K562 (cell line): ENCODE results near the gene ZNF689. TPM values are rescaled to one million over a fixed set of nuclear protein-coding genes. Genes with fewer than 3 reads are reported as not detected.

Experiments
- CC2D1A ChIP-seq: fragments of 450-650 bp; IDR thresholded peaks from 2 replicates; pipeline ENCODE4 v1.6.1; 2017; ENCODE audit warnings: mild to moderate bottlenecking
- E2F8 ChIP-seq: fragments of 450-650 bp; IDR thresholded peaks from 2 replicates; pipeline ENCODE4 v1.7.1; 2018; ENCODE audit warnings: mild to moderate bottlenecking, low read depth; ENCODE audit not compliant: partially characterized antibody
- EP300 ChIP-seq: IDR thresholded peaks from 2 replicates; pipeline ENCODE4 v1.6.1; 2012; ENCODE audit warnings: low read length, improper control_type of control experiment
- HLTF ChIP-seq: fragments of 450-650 bp; IDR thresholded peaks from 2 replicates; pipeline ENCODE4 v1.6.1; 2016
- HNRNPK ChIP-seq: fragments of 200-400 bp; formaldehyde crosslinking; IDR thresholded peaks from one replicate; pipeline ENCODE4 v1.6.1; 2018; ENCODE audit warnings: mild to moderate bottlenecking, low read depth, low read length; ENCODE audit not compliant: poor library complexity, severe bottlenecking
- KDM5B ChIP-seq: fragments of 200-600 bp; sonication (generic); IDR thresholded peaks from 2 replicates; pipeline ENCODE4 v1.6.1; 2012; ENCODE audit warnings: low read depth, mild to moderate bottlenecking, moderate library complexity, low read length, control low read depth, inconsistent platforms; ENCODE audit not compliant: insufficient replicate concordance
- MAX ChIP-seq: sonication (generic); formaldehyde crosslinking; IDR thresholded peaks from 2 replicates; pipeline ENCODE4 v1.9.0; 2022; ENCODE audit warnings: mild to moderate bottlenecking, missing genetic modification reagents
- NR2F6 ChIP-seq: fragments of 450-650 bp; formaldehyde crosslinking; IDR thresholded peaks from 2 replicates; pipeline ENCODE4 v1.4.0; 2020; ENCODE audit warnings: mild to moderate bottlenecking
- POLR2H ChIP-seq: IDR thresholded peaks from 2 replicates; pipeline ENCODE4 v1.6.1; 2016; ENCODE audit warnings: missing genetic modification characterization, low read depth, mild to moderate bottlenecking, control low read depth, missing compliant biosample characterization, moderate library complexity
- SNRNP70 ChIP-seq: fragments of 200-400 bp; formaldehyde crosslinking; optimal IDR thresholded peaks from 2 replicates; pipeline ENCODE3; 2017; ENCODE audit warnings: low read depth, low read length
- SP2 ChIP-seq: IDR thresholded peaks from 2 replicates; pipeline ENCODE4 v1.6.1; 2011; ENCODE audit warnings: mild to moderate bottlenecking, low read depth, low read length, moderate library complexity; ENCODE audit not compliant: poor library complexity, severe bottlenecking; ENCODE audit errors: extremely low read depth
- TAL1 ChIP-seq: fragments of 450-650 bp; IDR thresholded peaks from 2 replicates; pipeline ENCODE4 v1.6.1; 2016; ENCODE audit warnings: mild to moderate bottlenecking
- VEZF1 ChIP-seq: fragments of 200-800 bp; sonication (Bioruptor generic); IDR thresholded peaks from 2 replicates; pipeline ENCODE4 v1.6.1; 2017; ENCODE audit warnings: missing genetic modification characterization, missing compliant biosample characterization
- ZBTB1 ChIP-seq: sonication (generic); formaldehyde crosslinking; IDR thresholded peaks from 2 replicates; pipeline ENCODE4 v1.8.1; 2023; ENCODE audit warnings: missing genetic modification reagents, low read depth, mild to moderate bottlenecking, borderline replicate concordance
- ZNF175 ChIP-seq: fragments of 200-800 bp; sonication (Bioruptor generic); IDR thresholded peaks from 2 replicates; pipeline ENCODE4 v1.6.1; 2016; ENCODE audit warnings: low read depth, mild to moderate bottlenecking, missing genetic modification characterization, missing compliant biosample characterization
- ZNF184 ChIP-seq: sonication (generic); formaldehyde crosslinking; IDR thresholded peaks from 2 replicates; pipeline ENCODE4 v1.5.0; 2020; ENCODE audit warnings: missing genetic modification reagents
- ZNF316 ChIP-seq: fragments of 450-650 bp; IDR thresholded peaks from 2 replicates; pipeline ENCODE4 v1.6.1; 2016
- ZNF449 ChIP-seq: fragments of 250-450 bp; sonication (Bioruptor Pico); IDR thresholded peaks from 2 replicates; pipeline ENCODE4 v1.8.0; 2022; ENCODE audit warnings: moderate library complexity, mild to moderate bottlenecking, inconsistent platforms
- polyA plus RNA-seq, 8 experiments: library from polyadenylated mRNA; depleted of rRNA in 4 of 8; stranded (reverse) in 5 of 8; unstranded in 3 of 8; fragments of >200 nt; fragmentation: Nextera tagmentation in 2 of 8; fragmentation: Illumina TruSeq in 1 of 8; extraction: Ambion mirVana in 2 of 8; extraction: Trizol in 1 of 8; gene quantifications; 2 replicates each; pipeline versions ENCODE4 v1.2.1 to v1.2.3, GENCODE V29; 2011 to 2014; ENCODE audit warnings: inconsistent platforms in 1 of 8, missing spikeins in 1 of 8
- total RNA-seq, 7 experiments: library from RNA; depleted of rRNA in 6 of 7; stranded (reverse); fragments of >200 nt in 6 of 7; fragmentation: Illumina TruSeq in 2 of 7; extraction: Trizol in 2 of 7; gene quantifications; 2 replicates each; pipeline versions ENCODE4 v1.2.1 to v1.2.3, GENCODE V29; 2011 to 2021; ENCODE audit warnings: low replicate concordance in 1 of 7
- TF ChIP-seq, protein P1 (sequence below): fragments of 450-650 bp; IDR thresholded peaks from one replicate; pipeline ENCODE4 v1.6.1; 2018; ENCODE audit warnings: mild to moderate bottlenecking, moderate library complexity; ENCODE audit not compliant: partially characterized antibody
- TF ChIP-seq, protein P2 (sequence below): fragments of 450-650 bp; formaldehyde crosslinking; IDR thresholded peaks from 2 replicates; pipeline ENCODE4 v1.4.0; 2020; ENCODE audit warnings: mild to moderate bottlenecking, moderate library complexity

ZNF689 gene
- total and polyA plus RNA-seq, 9 of the 15 experiments (the other 6 are each of a cell fraction or from before 2014, with no cell fraction given) = 5.4 to 15.4 (median 10.8) TPM

GRCh38 chr16:30558789-30559377, 51.3 kb downstream of the ZNF689 start (continued):
- peak; percentile 28 for TF ChIP-seq E2F8
- peak; percentile 40; the same call in 1 of the 2 replicates for TF ChIP-seq CC2D1A
- TF ChIP-seq VEZF1 (CRISPR knock-in tag) = no peak
- TF ChIP-seq KDM5B = no peak
- TF ChIP-seq ZNF449 (CRISPR knock-in tag) = no peak
- no peak for TF ChIP-seq ZNF316
- no peak for TF ChIP-seq POLR2H (tag)
- TF ChIP-seq ZNF184 (CRISPR knock-in tag) = no peak
- TF ChIP-seq ZNF175 (CRISPR knock-in tag) = no peak
- TF ChIP-seq NR2F6 (CRISPR knock-in tag) = no peak
- 0 out of 2 replicates have a peak, but pooled peaks have one; percentile 13 for TF ChIP-seq MAX (CRISPR knock-in tag)
- TF ChIP-seq EP300 = no peak
- no peak for TF ChIP-seq HNRNPK
- peak; percentile 31; the same call in 1 of the 2 replicates for TF ChIP-seq TAL1
- no peak; the same call in 1 of the 2 replicates for TF ChIP-seq ZBTB1
- TF ChIP-seq, protein P1, sequence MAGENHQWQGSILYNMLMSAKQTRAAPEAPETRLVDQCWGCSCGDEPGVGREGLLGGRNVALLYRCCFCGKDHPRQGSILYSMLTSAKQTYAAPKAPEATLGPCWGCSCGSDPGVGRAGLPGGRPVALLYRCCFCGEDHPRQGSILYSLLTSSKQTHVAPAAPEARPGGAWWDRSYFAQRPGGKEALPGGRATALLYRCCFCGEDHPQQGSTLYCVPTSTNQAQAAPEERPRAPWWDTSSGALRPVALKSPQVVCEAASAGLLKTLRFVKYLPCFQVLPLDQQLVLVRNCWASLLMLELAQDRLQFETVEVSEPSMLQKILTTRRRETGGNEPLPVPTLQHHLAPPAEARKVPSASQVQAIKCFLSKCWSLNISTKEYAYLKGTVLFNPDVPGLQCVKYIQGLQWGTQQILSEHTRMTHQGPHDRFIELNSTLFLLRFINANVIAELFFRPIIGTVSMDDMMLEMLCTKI = no peak
- no peak for TF ChIP-seq HLTF
- no peak for TF ChIP-seq SNRNP70
- TF ChIP-seq, protein P2, sequence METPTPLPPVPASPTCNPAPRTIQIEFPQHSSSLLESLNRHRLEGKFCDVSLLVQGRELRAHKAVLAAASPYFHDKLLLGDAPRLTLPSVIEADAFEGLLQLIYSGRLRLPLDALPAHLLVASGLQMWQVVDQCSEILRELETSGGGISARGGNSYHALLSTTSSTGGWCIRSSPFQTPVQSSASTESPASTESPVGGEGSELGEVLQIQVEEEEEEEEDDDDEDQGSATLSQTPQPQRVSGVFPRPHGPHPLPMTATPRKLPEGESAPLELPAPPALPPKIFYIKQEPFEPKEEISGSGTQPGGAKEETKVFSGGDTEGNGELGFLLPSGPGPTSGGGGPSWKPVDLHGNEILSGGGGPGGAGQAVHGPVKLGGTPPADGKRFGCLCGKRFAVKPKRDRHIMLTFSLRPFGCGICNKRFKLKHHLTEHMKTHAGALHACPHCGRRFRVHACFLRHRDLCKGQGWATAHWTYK (CRISPR knock-in tag) = no peak
- TF ChIP-seq SP2 = no peak
